ENCODE data around the gene ZNF700.

DNA sequence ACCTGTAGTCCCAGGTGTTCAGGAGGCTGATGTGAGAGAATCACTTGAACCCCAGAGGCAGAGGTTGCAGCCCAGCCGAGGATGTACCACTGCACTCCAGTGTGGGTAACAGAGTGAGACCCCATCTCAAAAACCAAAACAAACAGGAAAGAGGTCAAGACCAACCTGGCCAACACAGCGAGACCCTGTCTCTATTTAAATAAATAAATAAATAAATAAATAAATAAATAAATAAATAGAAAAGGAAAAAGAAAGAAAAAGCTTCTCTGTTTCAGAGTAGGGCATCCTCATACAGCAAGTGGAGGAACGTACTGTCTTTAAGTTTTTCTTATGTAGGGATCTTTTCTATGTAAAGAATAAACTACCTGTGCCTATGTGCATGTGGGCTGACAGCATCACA lies 2.3 kb downstream of the ZNF700 start:
- TF ChIP-seq FOXM1 (IDR thresholded peaks at IDR 0.05; ENCODE audit: low read depth): no peak
- TF ChIP-seq FOXM1 (CRISPR knock-in tag; IDR thresholded peaks at IDR 0.05; ENCODE audit: low read depth): no peak
- TF ChIP-seq JUND (IDR thresholded peaks at IDR 0.05; ENCODE audit: borderline replicate concordance, low read depth, low read length): no peak
- TF ChIP-seq JUND (tag; IDR thresholded peaks at IDR 0.05; ENCODE audit: borderline replicate concordance, low read depth, low read length): no peak
- TF ChIP-seq, protein P1, sequence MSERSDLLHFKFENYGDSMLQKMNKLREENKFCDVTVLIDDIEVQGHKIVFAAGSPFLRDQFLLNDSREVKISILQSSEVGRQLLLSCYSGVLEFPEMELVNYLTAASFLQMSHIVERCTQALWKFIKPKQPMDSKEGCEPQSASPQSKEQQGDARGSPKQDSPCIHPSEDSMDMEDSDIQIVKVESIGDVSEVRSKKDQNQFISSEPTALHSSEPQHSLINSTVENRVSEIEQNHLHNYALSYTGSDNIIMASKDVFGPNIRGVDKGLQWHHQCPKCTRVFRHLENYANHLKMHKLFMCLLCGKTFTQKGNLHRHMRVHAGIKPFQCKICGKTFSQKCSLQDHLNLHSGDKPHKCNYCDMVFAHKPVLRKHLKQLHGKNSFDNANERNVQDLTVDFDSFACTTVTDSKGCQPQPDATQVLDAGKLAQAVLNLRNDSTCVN (CRISPR knock-in tag; IDR thresholded peaks at IDR 0.05): no peak
- no peak for TF ChIP-seq ATF2 (CRISPR knock-in tag; IDR thresholded peaks at IDR 0.05)
- no peak for TF ChIP-seq LEF1 (IDR thresholded peaks at IDR 0.05)
- TF ChIP-seq, protein P2, sequence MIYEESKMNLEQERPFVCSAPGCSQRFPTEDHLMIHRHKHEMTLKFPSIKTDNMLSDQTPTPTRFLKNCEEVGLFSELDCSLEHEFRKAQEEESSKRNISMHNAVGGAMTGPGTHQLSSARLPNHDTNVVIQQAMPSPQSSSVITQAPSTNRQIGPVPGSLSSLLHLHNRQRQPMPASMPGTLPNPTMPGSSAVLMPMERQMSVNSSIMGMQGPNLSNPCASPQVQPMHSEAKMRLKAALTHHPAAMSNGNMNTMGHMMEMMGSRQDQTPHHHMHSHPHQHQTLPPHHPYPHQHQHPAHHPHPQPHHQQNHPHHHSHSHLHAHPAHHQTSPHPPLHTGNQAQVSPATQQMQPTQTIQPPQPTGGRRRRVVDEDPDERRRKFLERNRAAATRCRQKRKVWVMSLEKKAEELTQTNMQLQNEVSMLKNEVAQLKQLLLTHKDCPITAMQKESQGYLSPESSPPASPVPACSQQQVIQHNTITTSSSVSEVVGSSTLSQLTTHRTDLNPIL (CRISPR knock-in tag; IDR thresholded peaks at IDR 0.05): no peak
- TF ChIP-seq LARP7 (IDR thresholded peaks at IDR 0.05): no peak
- no peak for TF ChIP-seq SMAD3 (CRISPR knock-in tag; conservative IDR thresholded peaks at IDR 0.05)
- TF ChIP-seq HDAC8 (tag; IDR thresholded peaks at IDR 0.05): no peak
- TF ChIP-seq ZNF274 (IDR thresholded peaks at IDR 0.05; ENCODE audit: borderline replicate concordance, low read depth, low read length): no peak
- TF ChIP-seq MYC (IDR thresholded peaks at IDR 0.05; ENCODE audit: low read depth, low read length): no peak
- TF ChIP-seq MYC (CRISPR knock-in tag; IDR thresholded peaks at IDR 0.05; ENCODE audit: borderline replicate concordance, low read depth): no peak
